HFFc6 (cell line): ENCODE results near the gene TBC1D2. TPM values are rescaled to one million over a fixed set of nuclear protein-coding genes. Genes with fewer than 3 reads are reported as not detected.

Experiments used
- DNase-seq: peaks from one replicate; pipeline ENCODE4 v3.0.0-alpha.2; 2018
- H3K27ac Mint-ChIP-seq: 2 replicates; pipeline ENCODE4 v1.8.0; 2020; ENCODE audit warnings: mild to moderate bottlenecking, mixed read lengths
- H3K27me3 Mint-ChIP-seq: 2 replicates; pipeline ENCODE4 v1.8.0; 2021; ENCODE audit warnings: mild to moderate bottlenecking, moderate library complexity, mixed read lengths; ENCODE audit not compliant: insufficient read depth
- H3K36me3 Mint-ChIP-seq: 2 replicates; pipeline ENCODE4 v1.8.0; 2021; ENCODE audit warnings: low read depth, mixed read lengths
- H3K4me1 Mint-ChIP-seq: 2 replicates; pipeline ENCODE4 v1.8.0; 2020; ENCODE audit warnings: low read depth, mixed read lengths
- H3K4me3 Mint-ChIP-seq: 2 replicates; pipeline ENCODE4 v1.8.0; 2020; ENCODE audit warnings: mild to moderate bottlenecking, moderate library complexity, mixed read lengths
- H3K9me3 Mint-ChIP-seq: 2 replicates; pipeline ENCODE4 v1.8.0; 2020; ENCODE audit warnings: mild to moderate bottlenecking, mixed read lengths
- CTCF ChIP-seq: fragments of 200-600 bp; sonication (generic); IDR thresholded peaks from 2 replicates; pipeline ENCODE4 v1.5.0; 2021; ENCODE audit warnings: antibody characterized with exemption, mild to moderate bottlenecking
- total RNA-seq, 6 experiments: library from RNA; stranded (reverse); fragmentation: NEBNext Ultra II Directional; extraction: Animal tissue kit (Norgen Biotek cat#: 25700); gene quantifications; 2 replicates in 1 of 6; 3 replicates in 5 of 6; pipeline ENCODE4 v1.2.3, GENCODE V29; 2021

The TBC1D2 gene
- total RNA-seq, 6 experiments from 2014 or later: 31.9 to 39.4 (median 36.5) TPM

- no peak overlapping the region for H3K27ac Mint-ChIP-seq
- DNase-seq: no peak
- H3K4me3 Mint-ChIP-seq: no peak overlapping the region
- no peaks in the 10 kb centered on the region for H3K9me3 Mint-ChIP-seq
- H3K36me3 Mint-ChIP-seq: no peaks in the 10 kb centered on the region
- no peaks in the 10 kb centered on the region; the same call in 1 of the 2 replicates for H3K27me3 Mint-ChIP-seq
- H3K4me1 Mint-ChIP-seq: peaks cover 34% of the 10 kb centered on the region
- no peak for TF ChIP-seq CTCF
Observed at GRCh38 chr9:98263080-98263479, 7.6 kb upstream of the TBC1D2 start.

DNA sequence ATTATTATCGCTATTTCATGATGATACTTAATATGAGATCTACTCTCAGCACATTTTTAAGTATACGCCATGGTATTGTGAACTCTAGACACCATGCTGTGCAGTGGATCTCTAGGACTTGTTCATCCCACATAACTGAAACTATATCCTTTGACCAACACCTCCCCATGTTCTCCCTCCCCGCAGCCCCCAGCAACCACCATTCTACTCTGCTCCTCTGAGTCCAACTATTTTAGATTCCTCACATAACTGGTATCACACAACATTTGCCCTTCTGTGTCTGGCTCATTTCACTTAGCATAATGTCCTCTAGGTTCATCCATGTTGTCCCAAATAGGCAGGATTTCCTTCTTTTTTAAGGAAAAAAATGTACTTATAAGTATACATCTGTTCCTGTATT is 6.6 kb upstream of the TBC1D2 start:
- Mint-ChIP-seq H3K9me3 (no peaks in the 10 kb centered on the region), H3K27ac (peak overlapping the region; percentile 1; the same call in 1 of the 2 replicates), H3K4me3 (no peak overlapping the region), H3K4me1 (peaks cover 36% of the 10 kb centered on the region), H3K27me3 (no peaks in the 10 kb centered on the region; the same call in 1 of the 2 replicates), H3K36me3 (no peaks in the 10 kb centered on the region)
- no peak for TF ChIP-seq CTCF
- no peak for DNase-seq

- H3K27ac Mint-ChIP-seq: no peak overlapping the region
- peaks cover 1% of the 10 kb centered on the region; the same call in 1 of the 2 replicates for H3K27me3 Mint-ChIP-seq
- no peaks in the 10 kb centered on the region for H3K36me3 Mint-ChIP-seq
- no peaks in the 10 kb centered on the region for H3K9me3 Mint-ChIP-seq
- H3K4me1 Mint-ChIP-seq: peaks cover 37% of the 10 kb centered on the region
- TF ChIP-seq CTCF: no peak
- DNase-seq: no peak
- no peak overlapping the region for H3K4me3 Mint-ChIP-seq
Observed at GRCh38 chr9:98260635-98261034, 5.2 kb upstream of the TBC1D2 start.

- H3K4me3 Mint-ChIP-seq: no peak overlapping the region
- H3K36me3 Mint-ChIP-seq: peaks cover 4% of the 10 kb centered on the region
- DNase-seq: no peak
- TF ChIP-seq CTCF: peak; percentile 19; the same call in 1 of the 2 replicates
- no peaks in the 10 kb centered on the region for H3K9me3 Mint-ChIP-seq
- H3K27ac Mint-ChIP-seq: no peak overlapping the region
- peaks cover 32% of the 10 kb centered on the region for H3K4me1 Mint-ChIP-seq
- H3K27me3 Mint-ChIP-seq: peaks cover 1% of the 10 kb centered on the region; the same call in 1 of the 2 replicates
Observed at GRCh38 chr9:98259791-98260190, 4.3 kb upstream of the TBC1D2 start.

DNA sequence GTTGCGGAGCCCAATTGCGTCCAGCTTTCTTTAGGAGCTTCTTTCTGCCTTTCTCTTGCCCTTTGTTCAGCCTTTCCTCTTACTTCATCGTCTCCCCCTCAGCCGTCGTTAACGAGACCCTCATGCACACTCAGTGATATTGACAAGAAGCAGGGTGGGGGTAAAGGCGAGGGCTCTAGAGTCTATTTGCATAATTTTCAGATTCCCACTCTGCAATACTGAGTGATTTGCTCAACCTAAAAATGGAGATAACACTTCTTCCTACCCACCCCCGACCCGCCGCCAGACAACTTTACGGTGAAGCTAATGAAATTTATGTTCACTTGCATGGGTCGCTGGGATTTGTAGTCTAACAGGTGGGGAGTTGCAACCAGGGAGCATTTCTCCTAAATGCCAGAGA is 1.3 kb upstream of the TBC1D2 start:
- H3K4me1 Mint-ChIP-seq: peaks cover 42% of the 10 kb centered on the region
- H3K27ac Mint-ChIP-seq: peak overlapping the region; percentile 99
- peaks cover 1% of the 10 kb centered on the region; the same call in 1 of the 2 replicates for H3K27me3 Mint-ChIP-seq
- H3K4me3 Mint-ChIP-seq: peak overlapping the region; percentile 90
- H3K36me3 Mint-ChIP-seq: peaks cover 28% of the 10 kb centered on the region
- DNase-seq: no peak
- no peaks in the 10 kb centered on the region for H3K9me3 Mint-ChIP-seq
- TF ChIP-seq CTCF: no peak
